Embryonic facial prominence (tissue), 1 donor: ENCODE results near the gene ABHD3.
A peak's percentile ranks its signal among the peaks of the same experiment; 100 is the strongest.
"Not testable (repeated sequence)": the region's sequence is repeated elsewhere in the genome, so short reads cannot be mapped to it uniquely, and the experiment has no call there.

Experiments used
- DNase-seq: peaks from one replicate; pipeline ENCODE4 v3.0.0-alpha.2; 2016; ENCODE audit errors: extremely low spot score

Gene ABHD3

GRCh38 chr18:21650311-21650710, 54.3 kb downstream of the ABHD3 start:
- no peak for DNase-seq

DNA sequence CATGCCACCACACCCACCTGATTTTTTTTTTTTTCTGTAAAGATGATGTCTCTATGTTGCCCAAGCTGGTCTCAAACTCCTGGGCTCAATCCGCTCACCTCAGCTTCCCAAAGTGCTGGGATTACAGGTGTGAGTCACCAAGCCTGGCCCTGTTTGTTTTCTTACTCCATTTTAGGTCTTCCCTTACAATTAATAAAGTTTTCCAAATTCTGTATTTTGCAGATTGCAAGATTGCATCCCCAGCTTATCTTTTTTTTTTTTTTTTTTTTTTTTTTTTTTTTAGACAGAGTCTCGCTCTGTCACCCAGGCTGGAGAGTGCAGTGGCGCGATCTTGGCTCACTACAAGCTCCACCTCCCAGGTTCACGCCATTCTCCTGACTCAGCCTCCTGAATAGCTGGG, 64.2 kb downstream of the ABHD3 start:
- not testable (repeated sequence) for DNase-seq

DNA sequence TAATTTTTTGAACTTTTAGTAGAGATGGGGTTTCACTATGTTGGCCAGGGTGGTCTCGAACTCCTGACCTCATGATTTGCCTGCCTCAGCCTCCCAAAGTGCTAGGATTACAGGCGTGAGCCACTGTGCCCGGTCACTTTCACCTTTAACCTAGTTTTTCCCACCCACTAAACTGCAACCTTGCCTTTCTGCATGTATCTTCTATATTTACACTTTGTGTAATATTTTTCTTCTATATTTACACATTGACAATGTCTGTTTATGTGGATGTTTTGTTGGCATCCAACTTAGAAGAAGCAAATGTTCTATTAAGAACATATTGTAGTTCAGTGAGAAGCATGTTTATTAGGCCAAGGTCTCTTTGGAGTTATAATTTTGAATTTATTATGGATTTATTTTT, 65.8 kb downstream of the ABHD3 start:
- DNase-seq, result no peak

- DNase-seq, result no peak
Observed at GRCh38 chr18:21636769-21637168, 67.8 kb downstream of the ABHD3 start.

DNA sequence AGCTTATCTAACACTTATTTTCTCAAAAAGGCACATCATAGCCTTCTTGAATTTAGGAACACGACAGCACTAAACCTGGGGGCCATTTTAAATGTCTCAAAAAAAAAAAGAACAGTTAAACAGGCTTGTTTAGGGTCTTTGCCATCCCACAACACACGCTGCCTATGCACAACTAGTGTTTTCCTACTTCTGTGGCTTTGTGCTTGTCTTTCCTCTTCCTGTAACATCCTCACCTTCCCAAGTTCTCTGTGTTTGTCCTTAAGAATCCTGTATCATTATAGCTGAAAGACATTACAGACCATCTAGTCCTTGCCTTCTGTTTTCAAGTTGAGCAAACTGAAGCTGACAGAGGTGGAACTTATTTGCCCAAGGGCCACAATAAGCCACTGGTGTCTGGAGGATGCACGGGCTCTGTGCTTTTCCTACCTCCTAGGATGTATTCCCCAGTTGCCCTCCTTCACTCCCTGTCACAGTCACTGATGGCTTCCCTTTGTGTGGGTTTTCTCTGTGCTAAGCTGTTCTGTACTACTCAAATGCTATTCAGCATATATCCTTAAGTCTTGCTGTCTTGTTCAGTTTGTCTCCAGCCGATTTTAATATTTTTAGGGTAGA, 69.9 kb downstream of the ABHD3 start:
- no peak for DNase-seq

DNA sequence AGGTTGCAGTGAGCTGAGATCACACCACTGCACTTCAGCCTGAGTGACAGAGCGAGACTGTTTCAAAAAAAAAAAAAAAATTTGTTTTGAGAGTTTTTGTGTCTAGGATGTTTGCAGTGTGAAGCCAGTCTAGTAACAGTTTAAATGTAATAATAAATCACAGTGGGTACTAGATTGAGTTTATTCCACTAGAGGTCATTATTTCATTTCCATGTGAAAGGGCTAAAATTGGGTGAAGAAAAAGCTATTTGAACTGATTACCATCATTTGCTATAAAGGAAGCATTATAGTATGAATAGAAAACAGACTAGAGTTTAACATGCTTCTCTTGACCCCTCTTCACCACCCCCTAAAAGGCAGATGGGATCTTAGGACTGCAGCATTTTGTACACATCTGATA, 72.2 kb downstream of the ABHD3 start:
- no peak for DNase-seq

- no peak for DNase-seq
Observed at GRCh38 chr18:21629089-21629832, 75.3 kb downstream of the ABHD3 start.

DNA sequence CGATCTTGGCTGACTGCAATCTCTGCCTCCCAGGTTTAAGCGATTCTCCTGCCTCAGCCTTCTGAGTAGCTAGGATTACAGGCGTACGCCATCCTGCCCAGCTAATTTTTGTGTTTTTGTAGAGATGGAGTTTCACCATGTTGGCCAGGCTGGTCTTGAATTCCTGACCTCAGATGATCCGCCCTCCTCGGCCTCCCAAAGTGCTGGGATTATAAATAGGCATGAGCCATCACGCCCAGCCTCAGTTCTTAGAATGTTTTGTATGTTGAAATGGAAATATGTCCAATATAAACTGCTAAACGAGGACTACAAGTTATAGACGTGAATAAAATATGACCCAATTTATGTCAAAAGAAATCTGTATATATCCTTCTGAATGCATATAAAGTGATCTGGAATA, 82.9 kb downstream of the ABHD3 start:
- not testable (repeated sequence) for DNase-seq

- peak; percentile 78 for DNase-seq
Observed at GRCh38 chr18:21612125-21613039, 92.2 kb downstream of the ABHD3 start, which contains the start of gene SNRPD1. TSS of gene SNRPD1 (plus strand) at chr18:21612314. CDS start at chr18:21612430, 116 bp downstream.

- not testable (repeated sequence) for DNase-seq
Observed at GRCh38 chr18:21611401-21612124, 93.0 kb downstream of the ABHD3 start.

GRCh38 chr18:21605213-21605612, 99.4 kb downstream of the ABHD3 start:
- no peak for DNase-seq

- no peak for DNase-seq
Observed at GRCh38 chr18:21604671-21605070, 99.9 kb downstream of the ABHD3 start.

- DNase-seq, result no peak
Observed at GRCh38 chr18:21602299-21602587, 102.3 kb downstream of the ABHD3 start.
